Ovary (tissue), 3 donors: Measurements from ENCODE around the gene ARHGEF12.

Source experiments
- EP300 ChIP-seq: sonication (generic); formaldehyde crosslinking; IDR thresholded peaks from one replicate; pipeline ENCODE4 v1.6.1; 2017; ENCODE audit warnings: antibody characterized with exemption
- POLR2A ChIP-seq: fragments of 450-650 bp; IDR thresholded peaks from one replicate; pipeline ENCODE4 v1.6.1; 2017; ENCODE audit warnings: antibody characterized with exemption, mild to moderate bottlenecking, moderate library complexity
- TF ChIP-seq, protein P1 (sequence below), 3 donors: fragments of 450-650 bp in 2 of 3; fragments of 200-600 bp in 1 of 3; IDR thresholded peaks; one replicate each; pipeline versions ENCODE4 v1.5.1 to v1.8.0; 2016 to 2022; ENCODE audit warnings: antibody characterized with exemption in 3 of 3, mild to moderate bottlenecking in 1 of 3
- donor health status: DM: no; HTN: no; CAD: no.

DNA sequence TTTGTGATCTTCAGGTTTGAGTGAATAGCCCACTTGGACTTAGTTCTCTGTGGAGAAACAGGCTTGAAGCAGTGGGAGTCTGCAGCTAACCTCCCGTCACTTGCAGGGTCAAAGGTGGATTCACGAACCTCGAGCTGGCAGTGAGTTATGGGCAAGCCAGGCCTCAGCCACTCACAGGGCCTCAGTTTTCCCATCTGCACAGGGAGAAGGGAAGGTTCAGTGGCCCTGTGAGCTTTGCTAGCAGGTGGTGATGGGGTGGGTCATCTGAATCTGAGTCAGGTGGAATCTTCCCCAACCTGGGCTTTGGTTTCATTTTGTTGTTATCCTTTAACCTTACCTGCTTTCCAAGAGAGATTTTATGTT is 88.7 kb downstream of the ARHGEF12 start:
- TF ChIP-seq, protein P1, sequence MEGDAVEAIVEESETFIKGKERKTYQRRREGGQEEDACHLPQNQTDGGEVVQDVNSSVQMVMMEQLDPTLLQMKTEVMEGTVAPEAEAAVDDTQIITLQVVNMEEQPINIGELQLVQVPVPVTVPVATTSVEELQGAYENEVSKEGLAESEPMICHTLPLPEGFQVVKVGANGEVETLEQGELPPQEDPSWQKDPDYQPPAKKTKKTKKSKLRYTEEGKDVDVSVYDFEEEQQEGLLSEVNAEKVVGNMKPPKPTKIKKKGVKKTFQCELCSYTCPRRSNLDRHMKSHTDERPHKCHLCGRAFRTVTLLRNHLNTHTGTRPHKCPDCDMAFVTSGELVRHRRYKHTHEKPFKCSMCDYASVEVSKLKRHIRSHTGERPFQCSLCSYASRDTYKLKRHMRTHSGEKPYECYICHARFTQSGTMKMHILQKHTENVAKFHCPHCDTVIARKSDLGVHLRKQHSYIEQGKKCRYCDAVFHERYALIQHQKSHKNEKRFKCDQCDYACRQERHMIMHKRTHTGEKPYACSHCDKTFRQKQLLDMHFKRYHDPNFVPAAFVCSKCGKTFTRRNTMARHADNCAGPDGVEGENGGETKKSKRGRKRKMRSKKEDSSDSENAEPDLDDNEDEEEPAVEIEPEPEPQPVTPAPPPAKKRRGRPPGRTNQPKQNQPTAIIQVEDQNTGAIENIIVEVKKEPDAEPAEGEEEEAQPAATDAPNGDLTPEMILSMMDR (IDR thresholded peaks at IDR 0.05) = no peak
- TF ChIP-seq POLR2A = no peak
- no peak for TF ChIP-seq EP300
